Lower lobe of right lung (tissue), 2 donors: ENCODE measurements around the gene MED13L. TPM values are rescaled to one million over a fixed set of nuclear protein-coding genes. Genes with fewer than 3 reads are reported as not detected.

ENCODE experiments used
- ATAC-seq, 2 donors: fragments of 200-7000 bp; cut with Tn5 transposase; one replicate each; pipeline ENCODE4 v1.9.1; 2020 to 2022; ENCODE audit warnings: mild to moderate bottlenecking in 2 of 2, moderate library complexity in 2 of 2
- DNase-seq: peaks from one replicate; pipeline ENCODE4 v3.0.0-alpha.2; 2020
- H3K27ac ChIP-seq: fragments of 200-600 bp; one replicate; pipeline ENCODE4 v1.8.0; 2022
- H3K27me3 ChIP-seq: fragments of 200-600 bp; one replicate; pipeline ENCODE4 v1.8.0; 2022; ENCODE audit warnings: low read depth
- H3K36me3 ChIP-seq: fragments of 200-600 bp; one replicate; pipeline ENCODE4 v1.8.0; 2022; ENCODE audit warnings: mild to moderate bottlenecking
- H3K4me1 ChIP-seq: fragments of 200-600 bp; one replicate; pipeline ENCODE4 v1.8.0; 2022
- H3K4me3 ChIP-seq: fragments of 200-600 bp; one replicate; pipeline ENCODE4 v1.8.0; 2022; ENCODE audit warnings: mild to moderate bottlenecking
- H3K9me3 ChIP-seq: fragments of 200-600 bp; one replicate; pipeline ENCODE4 v1.8.0; 2022
- intact Hi-C: fragments of 100-400 bp; cut with DNase I; formaldehyde crosslinking; loops from one replicate; pipeline ENCODE4 v1.11.0; 2022
- total RNA-seq: library from RNA; stranded (reverse); fragmentation: NEBNext Ultra II Directional; extraction: Animal tissue kit (Norgen Biotek cat#: 25700); gene quantifications from one replicate; pipeline ENCODE4 v1.2.1, GENCODE V29; 2021
- TF ChIP-seq, protein P1 (sequence below): fragments of 200-600 bp; IDR thresholded peaks from one replicate; pipeline ENCODE4 v1.8.0; 2022; ENCODE audit warnings: antibody characterized with exemption, mild to moderate bottlenecking
- donor health status: DM: no; HTN: yes; CAD: no; lungs with severe emphysema.

MED13L gene
- total RNA-seq, 1 donor from 2014 or later: 148 TPM

DNA sequence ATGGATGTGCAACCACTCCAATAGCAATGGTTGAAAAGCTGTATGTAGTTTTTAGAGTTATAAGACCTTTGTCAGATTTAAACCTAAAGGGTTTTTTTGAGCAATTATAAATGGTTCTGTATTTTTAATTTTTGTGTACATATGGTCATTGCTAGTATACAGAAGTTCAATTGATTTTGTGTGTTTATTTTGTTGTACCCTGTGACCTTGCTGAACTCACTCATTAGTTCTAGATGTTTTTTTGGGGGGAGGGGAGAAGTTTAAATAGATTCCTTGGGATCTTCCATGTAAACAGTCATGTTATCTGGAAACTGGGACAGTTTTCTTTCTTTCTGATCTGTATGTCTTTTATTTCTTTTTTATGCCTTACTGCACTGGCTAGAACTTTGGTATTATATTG, 87.8 kb downstream of the MED13L start:
- no peak overlapping the region for H3K27ac ChIP-seq
- DNase-seq (no peak), ATAC-seq (no peak)
- H3K4me3 ChIP-seq: no peak overlapping the region
- peaks cover 54% of the 10 kb centered on the region for H3K4me1 ChIP-seq
- intact Hi-C loops: no loop called here
- H3K27me3 ChIP-seq: no peaks in the 10 kb centered on the region
- H3K9me3 ChIP-seq: no peaks in the 10 kb centered on the region
- no peaks in the 10 kb centered on the region for H3K36me3 ChIP-seq
- TF ChIP-seq, protein P1, sequence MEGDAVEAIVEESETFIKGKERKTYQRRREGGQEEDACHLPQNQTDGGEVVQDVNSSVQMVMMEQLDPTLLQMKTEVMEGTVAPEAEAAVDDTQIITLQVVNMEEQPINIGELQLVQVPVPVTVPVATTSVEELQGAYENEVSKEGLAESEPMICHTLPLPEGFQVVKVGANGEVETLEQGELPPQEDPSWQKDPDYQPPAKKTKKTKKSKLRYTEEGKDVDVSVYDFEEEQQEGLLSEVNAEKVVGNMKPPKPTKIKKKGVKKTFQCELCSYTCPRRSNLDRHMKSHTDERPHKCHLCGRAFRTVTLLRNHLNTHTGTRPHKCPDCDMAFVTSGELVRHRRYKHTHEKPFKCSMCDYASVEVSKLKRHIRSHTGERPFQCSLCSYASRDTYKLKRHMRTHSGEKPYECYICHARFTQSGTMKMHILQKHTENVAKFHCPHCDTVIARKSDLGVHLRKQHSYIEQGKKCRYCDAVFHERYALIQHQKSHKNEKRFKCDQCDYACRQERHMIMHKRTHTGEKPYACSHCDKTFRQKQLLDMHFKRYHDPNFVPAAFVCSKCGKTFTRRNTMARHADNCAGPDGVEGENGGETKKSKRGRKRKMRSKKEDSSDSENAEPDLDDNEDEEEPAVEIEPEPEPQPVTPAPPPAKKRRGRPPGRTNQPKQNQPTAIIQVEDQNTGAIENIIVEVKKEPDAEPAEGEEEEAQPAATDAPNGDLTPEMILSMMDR: no peak

DNA sequence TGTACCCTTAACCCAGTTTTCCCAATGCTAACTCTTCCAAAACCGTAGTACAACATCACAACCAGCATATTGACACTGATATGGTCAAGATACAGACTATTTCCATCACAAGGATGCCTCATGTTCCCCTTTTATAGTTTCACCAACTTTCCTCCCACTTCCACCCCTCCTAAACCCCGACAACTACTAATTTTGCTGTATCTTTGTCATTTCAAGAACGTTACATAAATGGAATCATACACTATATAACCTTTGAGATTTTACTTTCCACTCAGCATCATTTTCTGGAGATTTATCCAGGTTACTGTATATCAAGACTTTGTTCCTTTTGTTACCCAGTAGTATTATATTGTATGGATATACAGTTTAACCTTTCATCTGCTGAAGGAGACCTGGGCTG, 88.9 kb downstream of the MED13L start:
- TF ChIP-seq, protein P1: no peak
- Histone ChIP-seq H3K4me1 (peaks cover 63% of the 10 kb centered on the region), H3K27ac (no peak overlapping the region), H3K4me3 (no peak overlapping the region), H3K27me3 (no peaks in the 10 kb centered on the region), H3K36me3 (no peaks in the 10 kb centered on the region), H3K9me3 (no peaks in the 10 kb centered on the region)
- DNase-seq: no peak
- intact Hi-C loops: no loop called here
- no peak for ATAC-seq

DNA sequence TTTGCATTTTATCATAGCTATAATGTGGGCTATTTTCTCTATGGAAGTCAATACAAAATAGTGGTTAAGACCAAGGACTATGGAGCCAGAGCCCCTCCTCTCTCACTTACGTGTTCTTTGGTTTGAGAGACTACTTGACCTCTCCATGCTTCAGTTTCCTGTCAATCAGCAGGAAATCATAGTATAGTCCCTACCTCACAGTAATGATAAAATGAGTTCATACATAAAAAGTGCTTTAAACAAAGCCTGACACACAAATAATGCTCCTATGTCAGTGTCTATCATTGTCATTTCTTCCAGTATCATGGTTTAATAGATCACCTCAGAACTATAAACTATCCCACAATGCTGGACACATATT, 90.4 kb downstream of the MED13L start:
- H3K9me3 ChIP-seq: no peaks in the 10 kb centered on the region
- no peak overlapping the region for H3K27ac ChIP-seq

DNA sequence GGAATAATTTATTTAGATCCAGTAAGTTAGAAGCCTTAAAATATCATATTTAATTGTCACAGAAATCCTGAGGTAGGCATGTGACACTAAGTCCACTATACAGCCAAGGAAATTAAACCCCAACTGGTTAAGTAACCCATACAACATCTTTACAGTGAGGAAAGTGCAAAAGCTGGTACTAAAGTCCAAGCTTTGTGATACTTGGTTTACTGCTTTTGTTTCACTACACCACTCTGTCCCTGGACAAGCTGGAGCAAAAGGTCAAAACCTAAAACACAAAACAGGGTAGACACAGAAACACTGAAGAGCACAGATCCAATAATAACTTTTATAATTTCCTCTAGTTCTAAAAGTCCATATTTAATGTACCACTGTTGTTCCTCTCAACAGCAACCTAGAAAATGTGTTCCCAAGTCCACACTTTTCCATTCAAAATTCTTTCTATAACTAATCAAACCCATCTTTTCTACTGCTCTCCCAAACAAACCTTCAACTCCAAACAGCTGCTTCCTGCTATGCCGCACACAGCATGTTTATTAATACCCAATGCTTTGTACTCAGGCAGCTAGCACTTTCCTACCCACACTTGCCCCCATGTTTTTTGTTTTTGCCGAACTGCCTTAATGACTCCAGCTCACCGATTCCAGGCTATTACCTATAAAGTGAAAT, 90.9 kb downstream of the MED13L start:
- no peak overlapping the region for H3K4me3 ChIP-seq
- H3K9me3 ChIP-seq: no peaks in the 10 kb centered on the region
- no peak overlapping the region for H3K27ac ChIP-seq
- TF ChIP-seq, protein P1: no peak
- H3K4me1 ChIP-seq: peaks cover 71% of the 10 kb centered on the region
- no peaks in the 10 kb centered on the region for H3K36me3 ChIP-seq
- DNase-seq: no peak
- peak in 1 of 2 donors; percentile 4 for ATAC-seq
- H3K27me3 ChIP-seq: no peaks in the 10 kb centered on the region
- intact Hi-C loops: no loop called here

More for the DNA sequence above, 90.4 kb downstream of the MED13L start:
- H3K27me3 ChIP-seq: no peaks in the 10 kb centered on the region
- DNase-seq: no peak
- ATAC-seq: peak in 1 of 2 donors; percentile 43
- peaks cover 66% of the 10 kb centered on the region for H3K4me1 ChIP-seq
- H3K4me3 ChIP-seq: no peak overlapping the region
- TF ChIP-seq, protein P1: no peak
- intact Hi-C loops: no loop called here
- no peaks in the 10 kb centered on the region for H3K36me3 ChIP-seq

DNA sequence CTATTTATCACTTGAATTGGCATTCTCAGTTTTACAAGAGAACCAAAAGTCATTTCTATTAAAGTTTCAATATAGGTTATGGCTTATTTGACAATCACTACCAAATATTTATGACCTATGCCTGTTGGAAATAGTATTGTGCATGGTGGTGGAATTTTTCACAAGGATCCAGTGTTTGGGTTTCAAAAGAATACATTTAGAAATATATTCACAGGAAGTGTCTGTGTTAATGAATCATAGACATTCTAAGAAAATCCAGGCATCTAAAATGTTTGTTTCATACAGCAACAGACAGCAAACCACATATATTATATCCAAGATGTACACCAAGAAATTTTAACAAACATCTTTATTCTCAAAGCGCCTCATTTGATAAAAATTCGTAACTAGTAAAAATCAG, 92.7 kb downstream of the MED13L start:
- H3K4me3 ChIP-seq: no peak overlapping the region
- TF ChIP-seq, protein P1: no peak

More for the DNA sequence above, 92.7 kb downstream of the MED13L start:
- H3K36me3 ChIP-seq: no peaks in the 10 kb centered on the region
- H3K27me3 ChIP-seq: no peaks in the 10 kb centered on the region
- H3K27ac ChIP-seq: no peak overlapping the region
- H3K4me1 ChIP-seq: peaks cover 75% of the 10 kb centered on the region
- no peak for ATAC-seq
- no peak for DNase-seq
- no peaks in the 10 kb centered on the region for H3K9me3 ChIP-seq
- intact Hi-C loops: no loop called here
